Mammary epithelial cell (primary cell): Measurements from ENCODE around the gene TMEM237.

ENCODE experiments used
- CTCF ChIP-seq, 2 donors: IDR thresholded peaks in 1 of 2; conservative IDR thresholded peaks in 1 of 2; 2 replicates each; pipeline ENCODE4 v1.5.1; 2011 to 2012; ENCODE audit warnings: inconsistent platforms in 2 of 2, low read length in 2 of 2, mild to moderate bottlenecking in 2 of 2, control low read depth in 1 of 2, low read depth in 1 of 2; ENCODE audit not compliant: insufficient read depth in 1 of 2; ENCODE audit errors: extremely low read depth in 1 of 2
- EZH2 ChIP-seq: IDR thresholded peaks from 2 replicates; pipeline ENCODE4 v1.6.1; 2012; ENCODE audit warnings: low read length, inconsistent platforms, borderline replicate concordance

- no peak for TF ChIP-seq EZH2
- TF ChIP-seq CTCF (conservative IDR thresholded peaks at IDR 0.05 in 1 of 2, IDR thresholded peaks at IDR 0.05 in 1 of 2; ENCODE audit: extremely low read depth in 1 of 2, insufficient read depth in 1 of 2, low read depth in 1 of 2, low read length in 2 of 2): no peak
These were observed 32.2 kb upstream of the TMEM237 start for GRCh38 chr2:201675454-201675853.
